GM21367 (cell line): ENCODE measurements around the gene LMNTD2.
"Not testable (repeated sequence)": the region's sequence is repeated elsewhere in the genome, so short reads cannot be mapped to it uniquely, and the experiment has no call there.

Experiments
- ATAC-seq: cut with Tn5 transposase; IDR thresholded peaks from one replicate; pipeline ENCODE4 v1.9.1; 2021; ENCODE audit not compliant: unreplicated experiment

LMNTD2 gene

DNA sequence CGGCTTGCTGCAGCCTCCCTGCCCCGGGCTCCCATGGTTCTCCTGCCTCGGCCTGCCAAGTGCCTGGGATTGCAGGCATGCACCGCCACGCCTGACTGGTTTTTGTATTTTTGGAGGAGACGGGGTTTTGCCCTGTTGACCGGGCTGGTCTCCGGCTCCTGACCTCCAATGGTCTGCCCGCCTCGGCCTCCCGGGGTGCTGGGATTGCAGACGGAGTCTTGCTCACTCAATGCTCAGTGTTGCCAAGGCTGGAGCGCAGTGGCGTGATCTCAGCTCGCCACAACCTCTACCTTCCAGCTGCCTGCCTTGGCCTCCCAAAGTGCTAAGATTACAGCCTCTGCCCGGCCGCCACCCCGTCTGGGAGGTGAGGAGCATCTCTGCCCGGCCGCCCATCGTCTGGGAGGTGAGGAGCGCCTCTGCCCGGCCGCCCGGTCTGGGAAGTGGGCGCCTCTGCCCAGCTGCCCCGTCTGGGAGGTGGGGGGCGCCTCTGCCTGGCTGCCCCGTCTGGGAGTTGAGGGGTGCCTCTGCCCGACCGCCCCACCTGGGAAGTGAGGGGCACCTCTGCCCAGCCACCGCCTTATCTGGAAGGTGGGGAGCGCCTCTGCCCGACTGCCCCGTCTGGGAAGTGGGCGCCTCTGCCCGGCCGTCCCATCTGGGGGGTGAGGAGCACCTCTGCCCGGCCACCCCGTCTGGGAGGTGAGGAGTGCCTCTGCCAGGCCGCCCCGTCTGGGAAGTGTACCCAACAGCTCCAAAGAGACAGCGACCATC lies 43.4 kb downstream of the LMNTD2 start:
- not testable (repeated sequence) for ATAC-seq

DNA sequence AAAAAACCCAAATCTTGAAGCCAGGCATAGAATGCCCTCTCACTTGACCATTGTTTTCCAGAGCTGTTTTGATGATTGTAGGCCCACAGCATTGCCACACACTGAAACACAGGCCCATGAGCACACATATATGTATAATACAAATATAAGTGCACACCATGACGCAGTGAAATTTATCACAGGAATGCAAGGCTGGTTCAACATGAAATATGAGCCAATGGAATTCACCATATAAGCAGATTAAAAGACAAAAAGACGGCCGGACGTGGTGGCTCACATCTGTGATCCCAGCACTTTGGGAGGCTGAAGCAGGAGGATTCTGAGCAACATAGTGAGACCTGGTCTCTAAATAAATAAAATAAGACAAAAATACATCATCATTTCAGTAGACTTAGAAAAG lies 44.1 kb downstream of the LMNTD2 start:
- ATAC-seq, result no peak

DNA sequence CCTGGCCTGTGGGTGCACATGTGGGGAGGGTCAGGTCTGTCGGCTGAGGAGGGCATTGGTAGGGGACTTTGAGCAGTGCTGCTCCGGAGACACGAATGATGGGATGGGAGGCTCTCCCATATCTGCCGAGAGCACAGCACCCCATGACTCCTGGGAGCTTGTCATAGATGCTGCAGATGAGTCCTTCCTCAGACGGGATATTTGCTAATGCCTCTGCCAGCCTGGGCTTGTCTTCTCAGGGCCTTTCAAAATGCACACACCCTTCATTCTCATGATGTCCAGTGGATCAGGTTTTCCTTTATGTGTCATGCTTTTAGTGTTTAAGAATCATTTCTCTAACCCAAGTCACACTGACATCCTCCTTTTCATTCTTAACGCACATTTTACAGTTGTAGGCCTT lies 45.4 kb downstream of the LMNTD2 start:
- ATAC-seq, result no peak

DNA sequence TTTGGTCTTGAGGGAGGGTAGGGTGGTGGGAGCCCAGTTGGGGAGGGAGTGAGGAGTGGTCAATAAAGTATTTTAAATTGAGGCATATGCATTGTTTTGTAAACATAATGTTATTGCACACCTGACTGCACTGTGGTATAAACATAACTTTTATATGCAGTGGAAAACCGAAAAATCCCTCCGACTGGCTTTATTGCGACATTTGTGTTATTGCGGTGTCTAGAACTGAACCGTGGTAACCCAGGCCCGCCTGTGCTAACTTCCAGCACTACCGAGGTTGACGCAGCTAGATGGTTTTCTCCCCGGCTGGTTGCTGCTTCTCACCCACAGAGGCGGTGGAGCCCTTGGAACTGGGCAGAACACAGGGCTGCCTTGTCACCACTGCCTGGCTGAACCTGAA lies 45.9 kb downstream of the LMNTD2 start:
- no peak for ATAC-seq

DNA sequence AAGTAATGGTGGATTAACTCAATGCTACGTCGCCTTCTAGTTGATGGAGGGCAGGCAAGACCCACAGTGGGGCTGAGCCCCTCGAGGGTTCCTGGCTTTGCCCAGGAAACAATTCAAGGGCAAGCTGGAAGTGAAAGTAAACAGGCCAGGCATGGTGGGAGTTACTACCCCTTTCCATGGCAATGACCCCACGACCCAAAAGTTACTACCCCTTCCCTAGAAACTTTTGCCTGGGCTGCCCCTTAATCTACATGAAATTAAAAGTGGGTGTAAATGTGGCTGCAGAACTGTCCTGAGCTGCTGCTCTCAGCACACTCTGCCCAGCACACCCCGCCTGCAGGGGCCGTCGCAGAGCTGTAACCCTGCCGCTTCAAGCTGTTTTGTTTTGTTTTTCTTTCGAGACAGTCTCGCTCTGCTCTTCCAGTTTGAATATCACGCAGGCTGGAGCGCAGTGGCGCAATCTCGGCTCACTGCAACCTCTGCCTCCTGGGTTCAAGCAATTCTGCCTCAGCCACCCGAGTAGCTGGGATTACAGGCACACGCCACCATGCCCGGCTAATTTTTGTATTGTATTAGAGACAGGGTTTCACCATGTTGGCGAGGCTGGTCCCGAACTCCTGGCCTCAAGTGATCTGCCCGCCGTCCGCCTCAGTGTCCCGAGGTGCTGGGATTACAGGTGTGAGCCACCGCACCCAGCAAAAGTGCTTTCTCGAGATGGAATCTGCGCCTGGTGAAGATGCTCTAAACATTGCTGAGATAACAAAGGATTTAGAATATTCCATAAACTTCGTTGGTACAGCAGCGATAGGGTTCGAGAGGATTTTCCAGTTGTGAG lies 47.6 kb downstream of the LMNTD2 start:
- ATAC-seq, result no peak

DNA sequence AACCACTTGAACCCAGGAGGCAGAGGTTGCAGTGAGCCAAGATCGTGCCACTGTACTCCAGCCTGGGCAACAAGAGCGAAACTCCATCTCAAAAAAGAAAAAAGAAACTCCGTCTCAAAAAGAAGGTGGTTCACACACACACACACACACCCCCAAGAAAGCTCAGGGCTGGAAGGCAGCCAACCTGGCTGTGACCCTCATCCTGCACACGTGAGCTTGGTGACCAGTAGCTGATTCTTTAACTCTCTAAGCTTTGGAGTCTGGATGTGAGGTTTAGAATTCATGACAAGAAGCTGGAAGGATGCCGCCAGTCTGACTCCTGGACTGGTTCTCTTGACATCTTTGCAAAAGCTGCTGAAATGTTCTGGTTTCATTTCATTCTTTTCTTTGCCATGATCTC lies 51.6 kb downstream of the LMNTD2 start:
- ATAC-seq, result no peak

DNA sequence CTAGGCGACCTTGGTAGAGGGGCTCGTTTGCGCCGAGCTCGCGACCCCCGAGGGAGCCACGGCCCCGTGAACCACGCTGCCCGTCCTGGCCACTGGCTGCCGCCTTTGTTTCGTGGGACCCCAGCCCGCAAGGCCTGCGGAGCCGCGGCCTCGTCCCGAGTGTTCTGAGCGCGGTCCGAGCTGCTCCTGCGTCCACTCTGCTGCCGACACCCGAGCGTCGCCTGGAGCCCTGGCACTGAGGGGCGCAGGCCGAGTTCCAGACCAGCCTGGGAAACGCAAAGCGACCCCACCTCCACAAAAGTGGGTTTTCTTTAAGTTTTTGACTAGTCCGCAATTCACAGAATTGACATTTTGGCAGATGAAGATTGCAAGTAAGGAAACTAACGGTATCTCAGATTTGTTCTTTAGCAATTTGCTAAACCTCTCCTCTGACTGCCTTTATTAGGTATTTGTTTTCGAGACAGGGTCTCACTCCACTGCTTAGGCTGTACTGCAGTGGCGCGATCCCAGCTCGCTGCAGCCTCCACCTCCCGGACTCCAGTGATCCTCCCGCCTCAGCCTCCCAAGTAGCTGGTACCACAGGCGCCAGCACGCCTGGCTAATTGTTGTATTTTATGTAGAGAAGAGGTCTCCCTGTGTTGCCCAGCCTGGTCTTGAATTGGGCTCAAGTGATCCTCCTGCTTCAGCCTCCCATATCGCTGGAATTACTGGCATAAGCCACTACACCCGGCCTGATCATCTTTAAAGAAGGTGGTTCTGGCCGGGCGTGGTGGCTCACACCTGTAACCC lies 52.6 kb downstream of the LMNTD2 start:
- ATAC-seq, result no peak

DNA sequence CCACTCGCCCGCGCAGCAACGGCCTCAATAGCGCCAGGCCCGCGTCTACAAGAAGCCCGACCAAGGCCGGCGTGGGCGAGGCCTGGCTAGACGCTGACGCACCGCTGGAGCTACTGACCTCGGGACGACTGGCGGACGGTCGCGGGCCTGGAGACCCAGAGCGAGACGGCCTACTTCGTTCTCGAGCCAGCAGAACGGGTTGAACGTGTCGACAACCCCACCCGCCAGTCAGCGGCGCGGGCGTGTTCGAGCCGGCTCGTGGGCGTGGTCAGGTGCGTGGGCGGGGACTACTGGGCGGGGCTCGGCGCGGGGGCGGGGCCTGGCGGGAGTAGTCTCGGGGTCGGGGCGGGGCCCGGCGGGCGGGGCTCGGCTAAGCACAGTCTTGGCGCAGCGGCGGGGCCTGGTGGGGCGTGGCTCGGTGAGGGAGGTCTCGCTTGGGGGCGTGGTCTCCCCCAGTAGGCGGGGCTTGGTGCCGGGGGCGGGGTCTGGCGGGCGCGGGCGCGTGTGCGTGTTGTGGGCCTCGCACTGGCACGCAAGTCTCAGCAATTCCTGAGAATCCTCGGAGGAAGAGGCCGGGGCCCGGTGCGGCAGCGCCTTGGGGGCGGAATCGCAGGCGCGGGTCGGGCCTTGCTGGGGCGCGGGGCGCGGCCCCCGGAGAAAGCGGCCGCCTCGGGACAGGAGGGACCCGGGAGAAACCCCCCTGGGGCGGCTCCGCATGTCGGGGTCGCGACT lies 53.4 kb downstream of the LMNTD2 start, which contains the start of gene RNH1:
Gene RNH1, minus strand, starts transcription at position 248 of the 732 bp plus-strand sequence. CDS start 5,080 bp downstream, outside the sequence.
- peak; percentile 36 for ATAC-seq

DNA sequence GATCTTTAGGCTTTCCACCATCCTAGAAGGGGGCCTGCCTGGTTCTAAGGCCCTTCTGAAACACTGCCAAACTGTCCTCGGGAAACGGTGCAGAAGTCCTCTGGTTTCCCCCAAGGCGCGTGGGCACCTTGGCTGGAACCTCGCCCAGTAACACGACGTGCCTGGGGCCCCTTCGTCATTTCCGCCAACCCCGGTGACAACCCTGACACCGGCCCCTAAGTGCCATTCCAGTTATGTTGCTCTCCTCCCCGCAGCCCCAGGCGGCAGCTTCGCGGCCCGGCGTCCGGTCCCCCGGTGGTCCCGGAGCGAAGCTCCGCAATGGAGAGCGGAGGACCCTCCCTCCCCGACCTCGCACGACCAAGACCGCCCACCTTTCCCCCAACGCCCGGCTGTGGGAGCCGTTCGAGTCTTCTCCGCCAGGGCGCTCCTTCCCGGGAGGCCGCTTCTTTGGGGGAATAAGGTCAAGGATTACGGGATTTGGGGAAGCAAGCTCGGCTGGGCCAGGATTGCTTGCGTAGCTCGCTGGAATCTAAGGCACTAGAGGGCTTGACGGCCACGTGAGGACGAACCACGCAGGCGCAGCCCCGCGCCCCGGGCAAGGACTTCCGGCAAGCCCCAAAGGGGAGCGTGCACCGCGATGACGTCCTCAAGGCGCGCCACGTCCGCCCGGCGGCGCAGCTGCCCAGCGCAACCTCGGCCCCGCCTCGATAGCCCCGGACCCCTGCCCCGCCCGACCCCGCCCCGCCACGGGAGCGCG lies 54.1 kb downstream of the LMNTD2 start:
- ATAC-seq, result peak; percentile 63

DNA sequence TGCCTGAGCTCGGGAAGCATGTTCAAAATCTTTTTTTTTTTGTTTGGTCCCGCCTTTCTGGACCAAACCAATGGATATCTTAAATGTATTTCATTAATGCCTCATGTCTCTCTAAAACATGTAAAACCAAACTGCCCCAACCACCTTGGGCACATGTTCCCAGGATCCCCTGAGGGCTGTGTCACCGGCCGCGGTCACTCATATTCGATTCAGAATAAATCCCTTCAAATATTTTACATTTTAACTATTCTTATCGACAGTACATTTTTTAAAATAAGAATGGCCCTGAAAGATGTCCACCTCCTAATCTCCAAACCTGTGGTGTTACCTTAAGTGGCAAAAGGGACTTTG lies 55.6 kb downstream of the LMNTD2 start:
- no peak for ATAC-seq
